PFSK-1 (cell line): Measurements from ENCODE around the gene WDR70.

Source experiments
- POLR2AphosphoS5 ChIP-seq: IDR thresholded peaks from 2 replicates; pipeline ENCODE4 v1.6.1; 2012; ENCODE audit warnings: low read depth, mild to moderate bottlenecking, control low read depth, low read length, moderate library complexity
- TF ChIP-seq, protein P1 (sequence below), 2 experiments: IDR thresholded peaks; 2 replicates each; pipeline versions ENCODE4 v1.6.1 to v1.8.0; 2011 to 2012; ENCODE audit warnings: low read depth in 2 of 2, low read length in 2 of 2, control low read depth in 1 of 2, inconsistent platforms in 1 of 2, mild to moderate bottlenecking in 1 of 2, moderate library complexity in 1 of 2; ENCODE audit not compliant: insufficient read depth in 1 of 2

DNA sequence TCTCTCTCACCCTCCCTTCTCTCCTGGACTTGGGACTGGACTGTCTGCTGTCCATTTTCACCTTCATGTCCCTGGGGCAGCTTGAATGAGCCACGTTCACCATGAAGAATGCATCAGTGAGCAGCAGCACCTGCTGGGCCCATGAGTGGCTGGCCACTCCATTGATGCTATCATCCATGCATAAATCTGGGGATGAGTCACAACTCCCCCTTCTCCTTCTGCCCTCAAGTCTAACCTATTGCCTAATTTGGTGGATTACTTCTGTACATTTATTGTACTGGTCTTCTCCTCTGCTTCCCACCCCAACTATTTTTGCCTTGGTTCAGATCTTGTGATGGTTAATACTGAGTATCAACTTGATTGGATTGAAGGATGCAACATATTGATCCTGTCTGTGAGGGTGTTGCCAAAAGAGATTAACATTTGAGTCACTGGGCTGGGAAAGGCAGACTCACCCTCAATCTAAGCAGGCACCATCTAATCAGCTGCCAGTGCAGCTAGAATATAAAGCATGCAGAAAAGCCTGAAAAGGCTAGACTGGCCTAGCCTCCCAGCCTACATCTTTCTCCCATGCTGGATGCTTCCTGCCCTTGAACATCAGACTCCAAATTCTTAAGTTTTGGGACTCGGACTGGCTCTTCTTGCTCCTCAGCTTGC lies 414.0 kb downstream of the WDR70 start:
- no peak for TF ChIP-seq POLR2AphosphoS5
- TF ChIP-seq, protein P1, sequence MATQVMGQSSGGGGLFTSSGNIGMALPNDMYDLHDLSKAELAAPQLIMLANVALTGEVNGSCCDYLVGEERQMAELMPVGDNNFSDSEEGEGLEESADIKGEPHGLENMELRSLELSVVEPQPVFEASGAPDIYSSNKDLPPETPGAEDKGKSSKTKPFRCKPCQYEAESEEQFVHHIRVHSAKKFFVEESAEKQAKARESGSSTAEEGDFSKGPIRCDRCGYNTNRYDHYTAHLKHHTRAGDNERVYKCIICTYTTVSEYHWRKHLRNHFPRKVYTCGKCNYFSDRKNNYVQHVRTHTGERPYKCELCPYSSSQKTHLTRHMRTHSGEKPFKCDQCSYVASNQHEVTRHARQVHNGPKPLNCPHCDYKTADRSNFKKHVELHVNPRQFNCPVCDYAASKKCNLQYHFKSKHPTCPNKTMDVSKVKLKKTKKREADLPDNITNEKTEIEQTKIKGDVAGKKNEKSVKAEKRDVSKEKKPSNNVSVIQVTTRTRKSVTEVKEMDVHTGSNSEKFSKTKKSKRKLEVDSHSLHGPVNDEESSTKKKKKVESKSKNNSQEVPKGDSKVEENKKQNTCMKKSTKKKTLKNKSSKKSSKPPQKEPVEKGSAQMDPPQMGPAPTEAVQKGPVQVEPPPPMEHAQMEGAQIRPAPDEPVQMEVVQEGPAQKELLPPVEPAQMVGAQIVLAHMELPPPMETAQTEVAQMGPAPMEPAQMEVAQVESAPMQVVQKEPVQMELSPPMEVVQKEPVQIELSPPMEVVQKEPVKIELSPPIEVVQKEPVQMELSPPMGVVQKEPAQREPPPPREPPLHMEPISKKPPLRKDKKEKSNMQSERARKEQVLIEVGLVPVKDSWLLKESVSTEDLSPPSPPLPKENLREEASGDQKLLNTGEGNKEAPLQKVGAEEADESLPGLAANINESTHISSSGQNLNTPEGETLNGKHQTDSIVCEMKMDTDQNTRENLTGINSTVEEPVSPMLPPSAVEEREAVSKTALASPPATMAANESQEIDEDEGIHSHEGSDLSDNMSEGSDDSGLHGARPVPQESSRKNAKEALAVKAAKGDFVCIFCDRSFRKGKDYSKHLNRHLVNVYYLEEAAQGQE (IDR thresholded peaks at IDR 0.05; ENCODE audit: insufficient read depth in 1 of 2, low read depth in 2 of 2, low read length in 2 of 2): no peak
